Measurements from ENCODE around the gene CYP2W1. TPM values are rescaled to one million over a fixed set of nuclear protein-coding genes. Genes with fewer than 3 reads are reported as not detected.
"Not testable (repeated sequence)": the region's sequence is repeated elsewhere in the genome, so short reads cannot be mapped to it uniquely, and the experiment has no call there.

Gene CYP2W1
- total and polyA plus RNA-seq, 2 donors (not counting 3 experiments of a cell fraction or from before 2014, with no cell fraction given), result not detected

DNA sequence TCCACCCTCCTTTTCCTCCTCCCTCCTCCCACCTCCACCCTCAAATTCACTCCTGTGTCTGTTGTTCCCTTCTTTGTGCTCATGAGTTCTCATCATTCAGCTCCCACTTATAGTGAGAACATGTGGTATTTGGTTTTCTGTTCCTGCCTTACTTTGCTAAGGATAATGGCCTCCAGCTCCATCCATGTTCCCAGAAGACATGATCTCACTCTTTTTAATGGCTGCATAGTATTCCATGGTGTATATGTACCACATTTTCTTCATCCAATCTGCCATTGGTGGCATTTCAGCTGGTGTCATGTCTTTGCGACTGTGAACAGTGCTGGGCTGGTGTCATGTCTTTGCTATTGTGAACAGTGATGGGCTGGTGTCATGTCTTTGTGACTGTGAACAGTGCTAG is 51.8 kb downstream of the CYP2W1 start:
- BruUV-seq (replicated peaks), result not testable (repeated sequence)

DNA sequence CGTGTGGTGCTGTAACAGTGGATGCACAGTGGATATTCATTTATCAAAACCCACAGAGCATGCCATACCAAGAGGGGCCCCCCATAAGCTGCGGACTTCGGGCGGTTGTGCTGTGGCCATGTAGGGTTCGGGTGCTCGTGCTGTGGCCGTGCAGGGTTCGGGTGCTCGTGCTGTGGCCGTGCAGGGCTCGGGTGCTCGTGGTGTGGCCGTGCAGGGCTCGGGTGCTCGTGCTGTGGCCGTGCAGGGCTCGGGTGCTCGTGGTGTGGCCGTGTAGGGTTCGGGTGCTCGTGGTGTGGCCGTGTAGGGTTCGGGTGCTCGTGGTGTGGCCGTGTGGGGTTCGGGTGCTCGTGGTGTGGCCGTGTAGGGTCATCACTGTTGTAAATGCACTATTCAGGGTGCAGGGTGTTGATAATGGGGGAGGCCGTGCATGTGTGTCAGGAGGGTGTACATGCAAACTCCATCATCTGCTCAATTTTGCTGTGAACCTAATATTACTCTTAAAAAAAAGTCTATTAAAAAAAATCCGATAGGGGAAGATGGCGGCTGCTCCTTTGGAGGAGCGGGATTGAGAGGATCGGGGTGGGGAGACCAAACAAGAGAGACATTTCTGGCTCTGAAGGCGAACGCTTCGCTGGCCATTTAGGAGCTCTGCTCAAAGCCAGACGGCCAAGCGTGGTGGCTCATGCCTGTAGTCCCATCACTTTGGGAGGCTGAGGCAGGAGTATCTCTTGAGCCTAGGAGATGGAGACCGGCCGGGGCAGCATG is 53.4 kb downstream of the CYP2W1 start:
- H3K79me2 ChIP-seq (ENCODE audit: control insufficient read depth, insufficient read depth, low read length); H3K9me3 ChIP-seq (replicated peaks; ENCODE audit: control insufficient read depth, insufficient read depth, low read length); BruUV-seq (replicated peaks); H3K9ac ChIP-seq (replicated peaks; ENCODE audit: extremely low read depth, insufficient read depth, low read length); H3K4me3 ChIP-seq (replicated peaks in 1 of 3; ENCODE audit: insufficient read depth in 1 of 3, low read depth in 1 of 3, low read length in 3 of 3); DNase-seq (ENCODE audit: low read depth, low spot score); H3K27ac ChIP-seq (ENCODE audit: insufficient read depth, low read depth, low read length); H3K36me3 ChIP-seq (ENCODE audit: control insufficient read depth in 2 of 2, extremely low read depth in 1 of 2, insufficient read depth in 2 of 2, low read length in 2 of 2); CTCF ChIA-PET; POLR2A ChIA-PET; H3K4me1 ChIP-seq (ENCODE audit: control insufficient read depth, extremely low read depth, insufficient read depth, low read length); H3K9me1 ChIP-seq (replicated peaks; ENCODE audit: control insufficient read depth, extremely low read depth, insufficient read depth, low read length); H3K27me3 ChIP-seq (ENCODE audit: control insufficient read depth in 2 of 2, insufficient read depth in 2 of 2, low read length in 2 of 2); H3K4me2 ChIP-seq (ENCODE audit: insufficient read depth, low read length); H2AFZ ChIP-seq (ENCODE audit: low read depth, low read length); dilution Hi-C loops (cut with MboI; ENCODE audit: extremely low pct_ligation_motif_present, low sequenced_read_pairs); H4K20me1 ChIP-seq (replicated peaks; ENCODE audit: control insufficient read depth, extremely low read depth, insufficient read depth, low read length); intact Hi-C loops (cut with micrococcal nuclease): not testable (repeated sequence)
- FAIRE-seq, result peak; percentile 76

More for the DNA sequence above, 51.8 kb downstream of the CYP2W1 start:
- H3K9me3 ChIP-seq (replicated peaks; ENCODE audit: control insufficient read depth, insufficient read depth, low read length); H3K79me2 ChIP-seq (ENCODE audit: control insufficient read depth, insufficient read depth, low read length); H3K9me1 ChIP-seq (replicated peaks; ENCODE audit: control insufficient read depth, extremely low read depth, insufficient read depth, low read length); H3K4me1 ChIP-seq (ENCODE audit: control insufficient read depth, extremely low read depth, insufficient read depth, low read length); FAIRE-seq; dilution Hi-C loops (cut with MboI; ENCODE audit: extremely low pct_ligation_motif_present, low sequenced_read_pairs); DNase-seq (ENCODE audit: low read depth, low spot score); POLR2A ChIA-PET; H4K20me1 ChIP-seq (replicated peaks; ENCODE audit: control insufficient read depth, extremely low read depth, insufficient read depth, low read length); H3K36me3 ChIP-seq (ENCODE audit: control insufficient read depth in 2 of 2, extremely low read depth in 1 of 2, insufficient read depth in 2 of 2, low read length in 2 of 2); H3K27ac ChIP-seq (ENCODE audit: insufficient read depth, low read depth, low read length); H2AFZ ChIP-seq (ENCODE audit: low read depth, low read length); H3K4me3 ChIP-seq (replicated peaks in 1 of 3; ENCODE audit: insufficient read depth in 1 of 3, low read depth in 1 of 3, low read length in 3 of 3); H3K4me2 ChIP-seq (ENCODE audit: insufficient read depth, low read length); H3K27me3 ChIP-seq (ENCODE audit: control insufficient read depth in 2 of 2, insufficient read depth in 2 of 2, low read length in 2 of 2); intact Hi-C loops (cut with micrococcal nuclease); H3K9ac ChIP-seq (replicated peaks; ENCODE audit: extremely low read depth, insufficient read depth, low read length): not testable (repeated sequence)
- CTCF ChIA-PET, result interaction anchor here (1.6 kb wide), 1 partner anchor 31 kb away, joined by 7 read pairs; no protein-coding TSS in a partner anchor

MicroRNAs encoded within 50 kb of the gene (microRNA counts, 767-probe panel; counts per million panel counts)
- 723 counts per million, percentile 96 among the panel's probes with 10 or more counts for microRNA hsa-miR-339-3p
- microRNA hsa-miR-339-5p, result 723 counts per million, percentile 96 among the panel's probes with 10 or more counts

Small RNA genes within 50 kb of the gene (microRNA-seq; reads per million reads assigned to microRNA genes)
- 387 reads per million, percentile 72 among the genes with 10 or more reads in this experiment for gene MIR339 (ENCODE audit: borderline number of aligned reads, borderline replicate concordance)

Small RNA genes within 50 kb of the gene (small RNA-seq; reads per million reads assigned to genes)
- gene MIR339 (ENCODE audit: insufficient read depth, insufficient read length, low read depth, low replicate concordance), result 4.6 reads per million, percentile 34 among the genes with 10 or more reads in this experiment

Other genes starting within 250 kb of the CYP2W1 start
- gene SUN1, start 150.7 kb upstream of the CYP2W1 start, total RNA-seq, result 142 and 158 TPM in 2 replicates
- gene SUN1, start 150.7 kb upstream of the CYP2W1 start, polyA plus RNA-seq, result 347 and 410 TPM in 2 replicates
- 44.7 and 48.4 TPM in 2 replicates for gene GET4, start 106.6 kb upstream of the CYP2W1 start, total RNA-seq
- gene GET4, start 106.6 kb upstream of the CYP2W1 start, polyA plus RNA-seq, result 58.1 and 64.8 TPM in 2 replicates
- 0.46 and 0.49 TPM in 2 replicates for gene ADAP1, start 28.5 kb upstream of the CYP2W1 start, total RNA-seq
- 0.58 and 0.76 TPM in 2 replicates for gene ADAP1, start 28.5 kb upstream of the CYP2W1 start, polyA plus RNA-seq
- 10.6 and 11.3 TPM in 2 replicates for gene COX19, start 7.6 kb upstream of the CYP2W1 start, total RNA-seq
- 4.7 and 6.8 TPM in 2 replicates for gene COX19, start 7.6 kb upstream of the CYP2W1 start, polyA plus RNA-seq
- gene GPR146, start 61.4 kb downstream of the CYP2W1 start, total RNA-seq, result 11.7 and 18.5 TPM in 2 replicates
- gene GPR146, start 61.4 kb downstream of the CYP2W1 start, polyA plus RNA-seq, result 44.8 and 76.6 TPM in 2 replicates
- gene GPER1, start 104.9 kb downstream of the CYP2W1 start, total RNA-seq, result 0.25 and 0.77 TPM in 2 replicates
- gene GPER1, start 104.9 kb downstream of the CYP2W1 start, polyA plus RNA-seq, result 2.3 and 3.1 TPM in 2 replicates
- 20.6 and 31.8 TPM in 2 replicates for gene ZFAND2A, start 177.0 kb downstream of the CYP2W1 start, total RNA-seq
- 37.6 and 40.6 TPM in 2 replicates for gene ZFAND2A, start 177.0 kb downstream of the CYP2W1 start, polyA plus RNA-seq
- not detected in 2 replicates for gene UNCX, start 249.7 kb downstream of the CYP2W1 start, total RNA-seq
- not detected in 2 replicates for gene UNCX, start 249.7 kb downstream of the CYP2W1 start, polyA plus RNA-seq

Measured in endothelial cell of umbilical vein (primary cell).